Duodenal mucosa (tissue), 2 donors: Measurements from ENCODE around the gene HBG2.

ENCODE experiments used
- H3K27ac ChIP-seq: one replicate; pipeline ENCODE4 v1.7.0; 2013; ENCODE audit warnings: low read depth, low read length
- H3K27me3 ChIP-seq, 2 donors: one replicate each; pipeline ENCODE4 v1.7.0; 2013; ENCODE audit warnings: low read length in 2 of 2, control low read depth in 1 of 2; ENCODE audit not compliant: insufficient read depth in 2 of 2, control insufficient read depth in 1 of 2
- H3K36me3 ChIP-seq, 2 donors: one replicate each; pipeline ENCODE4 v1.7.0; 2013; ENCODE audit warnings: low read length in 2 of 2, control low read depth in 1 of 2; ENCODE audit not compliant: insufficient read depth in 2 of 2, control insufficient read depth in 1 of 2
- H3K4me1 ChIP-seq, 2 donors: one replicate each; pipeline ENCODE4 v1.7.0; 2013; ENCODE audit warnings: low read length in 2 of 2, control low read depth in 1 of 2; ENCODE audit not compliant: insufficient read depth in 2 of 2, control insufficient read depth in 1 of 2
- H3K4me3 ChIP-seq, 2 donors: one replicate each; pipeline ENCODE4 v1.7.0; 2013; ENCODE audit warnings: low read length in 2 of 2, low read depth in 1 of 2
- H3K9ac ChIP-seq, 2 donors: one replicate each; pipeline ENCODE4 v1.7.0; 2013; ENCODE audit warnings: low read length in 2 of 2, low read depth in 1 of 2
- H3K9me3 ChIP-seq, 2 donors: one replicate each; pipeline ENCODE4 v1.7.0; 2013; ENCODE audit warnings: low read length in 2 of 2, control low read depth in 1 of 2; ENCODE audit not compliant: control insufficient read depth in 1 of 2

HBG2 gene

GRCh38 chr11:5241458-5241857, 13.1 kb downstream of the HBG2 start:
- H3K4me1 ChIP-seq: no peaks in the 10 kb centered on the region
- no peaks in the 10 kb centered on the region for H3K36me3 ChIP-seq
- no peaks in the 10 kb centered on the region for H3K9me3 ChIP-seq
- no peak overlapping the region for H3K9ac ChIP-seq
- no peaks in the 10 kb centered on the region for H3K27me3 ChIP-seq
- H3K4me3 ChIP-seq: no peak overlapping the region
- no peak overlapping the region for H3K27ac ChIP-seq

- no peaks in the 10 kb centered on the region for H3K4me1 ChIP-seq
- no peaks in the 10 kb centered on the region for H3K27me3 ChIP-seq
- no peak overlapping the region for H3K9ac ChIP-seq
- no peaks in the 10 kb centered on the region for H3K9me3 ChIP-seq
- H3K4me3 ChIP-seq: no peak overlapping the region
- H3K36me3 ChIP-seq: no peaks in the 10 kb centered on the region
- H3K27ac ChIP-seq: no peak overlapping the region
These were observed 14.1 kb downstream of the HBG2 start for GRCh38 chr11:5240458-5240857.

DNA sequence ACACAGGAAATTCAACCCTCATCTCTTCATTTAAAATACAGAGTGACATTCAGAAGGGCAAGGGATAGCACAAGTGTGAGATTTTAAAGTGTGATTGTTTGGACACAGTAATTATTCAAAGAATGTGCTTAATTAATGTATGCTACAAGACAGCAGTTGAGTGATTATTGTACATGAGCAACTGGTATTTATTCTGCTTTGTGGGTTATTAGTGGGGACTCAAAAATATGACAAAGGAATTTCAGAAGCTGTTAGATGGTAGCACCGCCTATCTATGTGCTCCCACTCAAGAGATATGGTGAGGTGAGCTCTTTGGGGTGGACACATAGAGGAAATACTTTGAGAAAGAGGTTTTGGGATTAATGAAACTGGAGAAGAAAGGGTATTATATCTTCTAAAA, 14.5 kb downstream of the HBG2 start:
- H3K27me3 ChIP-seq: no peaks in the 10 kb centered on the region
- H3K4me1 ChIP-seq: no peaks in the 10 kb centered on the region
- H3K36me3 ChIP-seq: no peaks in the 10 kb centered on the region
- no peak overlapping the region for H3K9ac ChIP-seq
- no peak overlapping the region for H3K4me3 ChIP-seq
- H3K27ac ChIP-seq: no peak overlapping the region
- H3K9me3 ChIP-seq: no peaks in the 10 kb centered on the region

DNA sequence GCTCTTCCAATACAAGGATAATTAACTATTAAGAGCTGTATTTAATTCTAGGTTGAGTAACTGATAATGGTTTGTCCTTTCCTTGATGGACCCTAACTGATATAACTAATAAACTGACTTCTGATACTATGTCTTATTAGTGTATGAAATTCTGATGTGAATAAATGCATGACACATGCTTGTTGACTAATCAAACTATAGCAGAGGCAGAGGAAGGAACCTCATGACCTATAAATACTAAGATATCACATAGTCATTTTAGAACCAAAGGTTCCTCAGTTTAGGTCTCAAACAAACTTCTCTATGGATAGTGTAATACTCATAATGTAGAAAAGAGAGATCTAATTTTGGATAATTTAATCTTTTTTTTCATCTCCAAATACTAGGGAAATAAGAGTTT, 15.5 kb downstream of the HBG2 start:
- Histone ChIP-seq H3K9ac (no peak overlapping the region), H3K9me3 (no peaks in the 10 kb centered on the region), H3K4me3 (no peak overlapping the region), H3K27ac (no peak overlapping the region), H3K27me3 (no peaks in the 10 kb centered on the region), H3K4me1 (no peaks in the 10 kb centered on the region), H3K36me3 (no peaks in the 10 kb centered on the region)

DNA sequence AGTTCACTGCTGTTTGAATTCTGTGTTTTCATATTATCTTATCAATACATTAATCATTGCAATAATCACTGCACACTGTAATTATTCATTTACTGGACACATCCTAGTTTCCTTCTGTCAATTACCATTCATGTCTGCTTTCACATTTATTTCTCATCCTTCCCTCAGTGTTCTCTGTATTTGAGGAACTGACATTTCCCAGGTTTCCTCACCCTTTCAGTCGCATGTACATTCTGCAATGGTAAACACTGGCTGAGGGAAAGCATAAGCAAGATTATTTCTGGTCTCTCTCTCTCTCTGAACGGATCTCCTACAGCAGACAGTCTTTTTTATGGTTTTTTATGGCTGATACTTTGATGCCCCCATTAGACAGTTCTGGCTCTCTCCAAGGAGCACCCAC, 16.1 kb downstream of the HBG2 start:
- Histone ChIP-seq H3K9me3 (no peaks in the 10 kb centered on the region), H3K27ac (no peak overlapping the region), H3K4me3 (no peak overlapping the region), H3K9ac (no peak overlapping the region), H3K36me3 (no peaks in the 10 kb centered on the region), H3K27me3 (no peaks in the 10 kb centered on the region), H3K4me1 (no peaks in the 10 kb centered on the region)

- Histone ChIP-seq H3K27ac (no peak overlapping the region), H3K4me1 (no peaks in the 10 kb centered on the region), H3K36me3 (no peaks in the 10 kb centered on the region), H3K4me3 (no peak overlapping the region), H3K9ac (no peak overlapping the region), H3K9me3 (no peaks in the 10 kb centered on the region), H3K27me3 (no peaks in the 10 kb centered on the region)
These were observed 17.2 kb downstream of the HBG2 start for GRCh38 chr11:5237420-5237819.

DNA sequence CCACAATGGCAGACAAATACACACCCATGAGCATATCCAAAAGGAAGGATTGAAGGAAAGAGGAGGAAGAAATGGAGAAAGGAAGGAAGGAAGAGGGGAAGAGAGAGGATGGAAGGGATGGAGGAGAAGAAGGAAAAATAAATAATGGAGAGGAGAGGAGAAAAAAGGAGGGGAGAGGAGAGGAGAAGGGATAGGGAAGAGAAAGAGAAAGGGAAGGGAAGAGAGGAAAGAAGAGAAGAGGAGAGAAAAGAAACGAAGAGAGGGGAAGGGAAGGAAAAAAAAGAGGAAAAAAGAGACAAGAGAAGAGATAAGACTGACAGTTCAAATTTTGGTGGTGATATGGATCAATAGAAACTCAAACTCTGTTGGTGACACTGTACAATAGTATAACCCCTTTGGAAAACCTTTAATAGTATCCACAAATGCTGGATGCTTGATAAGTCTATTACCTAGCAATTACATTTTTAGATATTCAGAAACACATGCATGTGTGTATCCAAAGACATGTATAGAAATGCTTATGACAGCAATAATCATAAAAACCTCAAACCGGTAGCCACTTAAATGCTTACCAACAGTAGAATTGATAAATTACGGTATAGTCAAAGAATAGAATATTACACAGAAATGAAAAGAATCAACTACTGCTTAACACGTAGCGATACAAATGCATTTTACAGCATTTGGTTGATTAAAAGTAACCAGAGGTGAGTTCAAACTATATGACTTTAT, 19.1 kb downstream of the HBG2 start:
- no peaks in the 10 kb centered on the region for H3K27me3 ChIP-seq

GRCh38 chr11:5234381-5234834, 20.2 kb downstream of the HBG2 start, which contains the start of gene HBD:
HBD (minus strand) TSS chr11:5234483; CDS start chr11:5234433, 50 bp downstream.
- Histone ChIP-seq H3K27me3 (no peaks in the 10 kb centered on the region), H3K4me1 (no peaks in the 10 kb centered on the region), H3K27ac (no peak within 1 kb of the TSS), H3K9ac (no peak within 1 kb of the TSS), H3K4me3 (no peak within 1 kb of the TSS), H3K9me3 (no peaks in the 10 kb centered on the region), H3K36me3 (no peaks in the 10 kb centered on the region)

More for the DNA sequence above, 19.1 kb downstream of the HBG2 start:
- H3K9ac ChIP-seq: no peak overlapping the region
- no peaks in the 10 kb centered on the region for H3K4me1 ChIP-seq
- no peak overlapping the region for H3K4me3 ChIP-seq
- H3K9me3 ChIP-seq: no peaks in the 10 kb centered on the region
- H3K27ac ChIP-seq: no peak overlapping the region
- H3K36me3 ChIP-seq: no peaks in the 10 kb centered on the region

DNA sequence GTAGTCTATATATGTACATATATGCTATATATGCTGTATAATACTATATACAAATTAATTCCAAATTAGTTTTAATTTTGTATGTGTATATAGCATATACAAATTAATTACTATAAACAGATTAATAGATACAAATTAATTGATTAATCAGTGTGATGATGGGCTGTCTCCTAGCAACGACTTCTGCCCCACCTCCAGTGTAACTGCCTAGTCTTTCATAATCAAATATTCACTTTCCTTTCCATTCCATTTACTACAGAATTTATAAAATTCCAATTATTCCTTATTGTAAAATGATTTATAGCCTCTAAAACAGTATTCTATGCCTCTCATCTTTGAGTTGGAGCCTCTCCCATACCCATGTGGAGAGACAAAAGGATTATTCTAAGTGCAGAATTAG, 21.3 kb downstream of the HBG2 start:
- no peaks in the 10 kb centered on the region for H3K4me1 ChIP-seq
- no peaks in the 10 kb centered on the region for H3K36me3 ChIP-seq
- H3K27me3 ChIP-seq: no peaks in the 10 kb centered on the region
- no peak overlapping the region for H3K4me3 ChIP-seq
- H3K9ac ChIP-seq: no peak overlapping the region
- no peaks in the 10 kb centered on the region for H3K9me3 ChIP-seq
- no peak overlapping the region for H3K27ac ChIP-seq

GRCh38 chr11:5232821-5233220, 21.8 kb downstream of the HBG2 start:
- no peaks in the 10 kb centered on the region for H3K4me1 ChIP-seq
- H3K27ac ChIP-seq: no peak overlapping the region
- no peaks in the 10 kb centered on the region for H3K27me3 ChIP-seq
- H3K36me3 ChIP-seq: no peaks in the 10 kb centered on the region
- H3K9me3 ChIP-seq: no peaks in the 10 kb centered on the region
- no peak overlapping the region for H3K4me3 ChIP-seq
- H3K9ac ChIP-seq: no peak overlapping the region
